ENCODE measurements around the gene GARNL3. TPM values are rescaled to one million over a fixed set of nuclear protein-coding genes. Genes with fewer than 3 reads are reported as not detected.

The GARNL3 gene
- total and polyA plus RNA-seq, 2 of the 13 experiments (the other 11 are each of a cell fraction or from before 2014, with no cell fraction given) = 3.9 to 11.0 TPM

DNA sequence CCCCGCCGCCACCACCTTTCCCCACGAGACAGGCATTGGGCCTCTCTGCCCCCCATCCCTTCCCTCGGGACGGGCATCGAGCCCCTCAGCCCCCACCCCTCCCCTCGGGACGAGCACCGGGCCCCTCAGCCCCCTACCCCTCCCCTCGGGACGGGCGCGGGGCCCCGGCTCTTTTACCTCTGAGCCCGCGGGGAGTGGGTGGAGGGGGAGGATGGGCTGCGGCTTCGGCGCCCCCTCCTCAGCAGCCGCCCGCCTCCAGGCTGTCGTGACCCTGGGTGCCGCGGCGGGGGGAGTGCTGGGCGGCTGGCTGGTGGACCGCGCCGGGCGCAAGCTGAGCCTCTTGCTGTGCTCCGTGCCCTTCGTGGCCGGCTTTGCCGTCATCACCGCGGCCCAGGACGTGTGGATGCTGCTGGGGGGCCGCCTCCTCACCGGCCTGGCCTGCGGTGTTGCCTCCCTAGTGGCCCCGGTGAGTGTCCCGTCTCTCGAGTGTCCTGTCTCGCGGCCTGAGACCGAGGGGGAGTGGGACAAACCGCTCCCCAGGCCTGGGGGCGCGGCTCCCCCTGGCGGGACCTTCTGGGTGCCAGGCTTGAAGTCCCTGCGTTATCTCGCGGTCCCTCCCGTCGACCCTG lies 133.2 kb downstream of the GARNL3 start (continued):
- TF ChIP-seq ZNF766 (CRISPR knock-in tag; IDR thresholded peaks at IDR 0.05; ENCODE audit: borderline replicate concordance) = no peak
- no peak for TF ChIP-seq ZNF431 (CRISPR knock-in tag; IDR thresholded peaks at IDR 0.05; ENCODE audit: borderline replicate concordance, low read depth)
- TF ChIP-seq CBX1 (IDR thresholded peaks at IDR 0.05; ENCODE audit: low read depth) = no peak
- TF ChIP-seq NCOA5 (CRISPR knock-in tag; IDR thresholded peaks at IDR 0.05) = no peak
- TF ChIP-seq ADNP (CRISPR knock-in tag; IDR thresholded peaks at IDR 0.05) = no peak
- TF ChIP-seq SPEN (CRISPR knock-in tag; IDR thresholded peaks at IDR 0.05; ENCODE audit: low read depth) = no peak
- TF ChIP-seq, protein P1, sequence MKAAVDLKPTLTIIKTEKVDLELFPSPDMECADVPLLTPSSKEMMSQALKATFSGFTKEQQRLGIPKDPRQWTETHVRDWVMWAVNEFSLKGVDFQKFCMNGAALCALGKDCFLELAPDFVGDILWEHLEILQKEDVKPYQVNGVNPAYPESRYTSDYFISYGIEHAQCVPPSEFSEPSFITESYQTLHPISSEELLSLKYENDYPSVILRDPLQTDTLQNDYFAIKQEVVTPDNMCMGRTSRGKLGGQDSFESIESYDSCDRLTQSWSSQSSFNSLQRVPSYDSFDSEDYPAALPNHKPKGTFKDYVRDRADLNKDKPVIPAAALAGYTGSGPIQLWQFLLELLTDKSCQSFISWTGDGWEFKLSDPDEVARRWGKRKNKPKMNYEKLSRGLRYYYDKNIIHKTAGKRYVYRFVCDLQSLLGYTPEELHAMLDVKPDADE (CRISPR knock-in tag; IDR thresholded peaks at IDR 0.05) = no peak
- TF ChIP-seq, protein P2, sequence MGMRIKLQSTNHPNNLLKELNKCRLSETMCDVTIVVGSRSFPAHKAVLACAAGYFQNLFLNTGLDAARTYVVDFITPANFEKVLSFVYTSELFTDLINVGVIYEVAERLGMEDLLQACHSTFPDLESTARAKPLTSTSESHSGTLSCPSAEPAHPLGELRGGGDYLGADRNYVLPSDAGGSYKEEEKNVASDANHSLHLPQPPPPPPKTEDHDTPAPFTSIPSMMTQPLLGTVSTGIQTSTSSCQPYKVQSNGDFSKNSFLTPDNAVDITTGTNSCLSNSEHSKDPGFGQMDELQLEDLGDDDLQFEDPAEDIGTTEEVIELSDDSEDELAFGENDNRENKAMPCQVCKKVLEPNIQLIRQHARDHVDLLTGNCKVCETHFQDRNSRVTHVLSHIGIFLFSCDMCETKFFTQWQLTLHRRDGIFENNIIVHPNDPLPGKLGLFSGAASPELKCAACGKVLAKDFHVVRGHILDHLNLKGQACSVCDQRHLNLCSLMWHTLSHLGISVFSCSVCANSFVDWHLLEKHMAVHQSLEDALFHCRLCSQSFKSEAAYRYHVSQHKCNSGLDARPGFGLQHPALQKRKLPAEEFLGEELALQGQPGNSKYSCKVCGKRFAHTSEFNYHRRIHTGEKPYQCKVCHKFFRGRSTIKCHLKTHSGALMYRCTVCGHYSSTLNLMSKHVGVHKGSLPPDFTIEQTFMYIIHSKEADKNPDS (CRISPR knock-in tag; IDR thresholded peaks at IDR 0.05) = no peak
- TF ChIP-seq HOXA9 (CRISPR knock-in tag; IDR thresholded peaks at IDR 0.05; ENCODE audit: borderline replicate concordance) = no peak
- TF ChIP-seq, protein P3, sequence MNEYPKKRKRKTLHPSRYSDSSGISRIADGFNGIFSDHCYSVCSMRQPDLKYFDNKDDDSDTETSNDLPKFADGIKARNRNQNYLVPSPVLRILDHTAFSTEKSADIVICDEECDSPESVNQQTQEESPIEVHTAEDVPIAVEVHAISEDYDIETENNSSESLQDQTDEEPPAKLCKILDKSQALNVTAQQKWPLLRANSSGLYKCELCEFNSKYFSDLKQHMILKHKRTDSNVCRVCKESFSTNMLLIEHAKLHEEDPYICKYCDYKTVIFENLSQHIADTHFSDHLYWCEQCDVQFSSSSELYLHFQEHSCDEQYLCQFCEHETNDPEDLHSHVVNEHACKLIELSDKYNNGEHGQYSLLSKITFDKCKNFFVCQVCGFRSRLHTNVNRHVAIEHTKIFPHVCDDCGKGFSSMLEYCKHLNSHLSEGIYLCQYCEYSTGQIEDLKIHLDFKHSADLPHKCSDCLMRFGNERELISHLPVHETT (CRISPR knock-in tag; conservative IDR thresholded peaks at IDR 0.05) = no peak
- no peak for TF ChIP-seq EEA1 (CRISPR knock-in tag; IDR thresholded peaks at IDR 0.05; ENCODE audit: borderline replicate concordance)
- TF ChIP-seq KAT2B (IDR thresholded peaks at IDR 0.05; ENCODE audit: borderline replicate concordance, low read depth, low read length) = no peak
- TF ChIP-seq ZNF44 (CRISPR knock-in tag; IDR thresholded peaks at IDR 0.05) = no peak; the same call in 1 of the 2 replicates
- no peak for TF ChIP-seq NCOA1 (CRISPR knock-in tag; IDR thresholded peaks at IDR 0.05)
- TF ChIP-seq ZNF253 (CRISPR knock-in tag; IDR thresholded peaks at IDR 0.05; ENCODE audit: borderline replicate concordance) = no peak
- no peak for TF ChIP-seq CEBPB (IDR thresholded peaks at IDR 0.05; ENCODE audit: borderline replicate concordance, low read depth, low read length)
- TF ChIP-seq ZNF790 (CRISPR knock-in tag; IDR thresholded peaks at IDR 0.05; ENCODE audit: borderline replicate concordance) = no peak
- TF ChIP-seq, protein P4, sequence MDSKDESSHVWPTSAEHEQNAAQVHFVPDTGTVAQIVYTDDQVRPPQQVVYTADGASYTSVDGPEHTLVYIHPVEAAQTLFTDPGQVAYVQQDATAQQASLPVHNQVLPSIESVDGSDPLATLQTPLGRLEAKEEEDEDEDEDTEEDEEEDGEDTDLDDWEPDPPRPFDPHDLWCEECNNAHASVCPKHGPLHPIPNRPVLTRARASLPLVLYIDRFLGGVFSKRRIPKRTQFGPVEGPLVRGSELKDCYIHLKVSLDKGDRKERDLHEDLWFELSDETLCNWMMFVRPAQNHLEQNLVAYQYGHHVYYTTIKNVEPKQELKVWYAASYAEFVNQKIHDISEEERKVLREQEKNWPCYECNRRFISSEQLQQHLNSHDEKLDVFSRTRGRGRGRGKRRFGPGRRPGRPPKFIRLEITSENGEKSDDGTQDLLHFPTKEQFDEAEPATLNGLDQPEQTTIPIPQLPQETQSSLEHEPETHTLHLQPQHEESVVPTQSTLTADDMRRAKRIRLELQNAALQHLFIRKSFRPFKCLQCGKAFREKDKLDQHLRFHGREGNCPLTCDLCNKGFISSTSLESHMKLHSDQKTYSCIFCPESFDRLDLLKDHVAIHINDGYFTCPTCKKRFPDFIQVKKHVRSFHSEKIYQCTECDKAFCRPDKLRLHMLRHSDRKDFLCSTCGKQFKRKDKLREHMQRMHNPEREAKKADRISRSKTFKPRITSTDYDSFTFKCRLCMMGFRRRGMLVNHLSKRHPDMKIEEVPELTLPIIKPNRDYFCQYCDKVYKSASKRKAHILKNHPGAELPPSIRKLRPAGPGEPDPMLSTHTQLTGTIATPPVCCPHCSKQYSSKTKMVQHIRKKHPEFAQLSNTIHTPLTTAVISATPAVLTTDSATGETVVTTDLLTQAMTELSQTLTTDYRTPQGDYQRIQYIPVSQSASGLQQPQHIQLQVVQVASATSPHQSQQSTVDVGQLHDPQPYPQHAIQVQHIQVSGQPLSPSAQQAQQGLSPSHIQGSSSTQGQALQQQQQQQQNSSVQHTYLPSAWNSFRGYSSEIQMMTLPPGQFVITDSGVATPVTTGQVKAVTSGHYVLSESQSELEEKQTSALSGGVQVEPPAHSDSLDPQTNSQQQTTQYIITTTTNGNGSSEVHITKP (CRISPR knock-in tag; IDR thresholded peaks at IDR 0.05; ENCODE audit: low read depth) = no peak
- no peak for TF ChIP-seq KDM5A (IDR thresholded peaks at IDR 0.05; ENCODE audit: borderline replicate concordance, low read length)
- peak; percentile 76 for TF ChIP-seq KDM2A (CRISPR knock-in tag; IDR thresholded peaks at IDR 0.05; ENCODE audit: borderline replicate concordance, low read depth)
- TF ChIP-seq ZNF143 (CRISPR knock-in tag; IDR thresholded peaks at IDR 0.05) = no peak
- TF ChIP-seq TMF1 (CRISPR knock-in tag; IDR thresholded peaks at IDR 0.05; ENCODE audit: low read depth) = no peak
